DOHH2 (cell line): ENCODE measurements around the gene WBP4.

Experiments
- H3F3A ChIP-seq: fragments of 200-600 bp; sonication (generic), shearing (Covaris generic); 2 replicates; pipeline ENCODE4 v1.6.0; 2016; ENCODE audit warnings: antibody characterized with exemption, mild to moderate bottlenecking; ENCODE audit not compliant: control insufficient read depth, insufficient read depth
- H3K27ac ChIP-seq: fragments of 200-600 bp; sonication (generic); 2 replicates; pipeline ENCODE4 v1.5.1; 2014; ENCODE audit warnings: low read depth, mild to moderate bottlenecking, low read length, moderate library complexity
- H3K27me3 ChIP-seq: fragments of 200-600 bp; sonication (generic); 2 replicates; pipeline ENCODE4 v1.6.1; 2014; ENCODE audit warnings: mild to moderate bottlenecking, low read length, mixed read lengths; ENCODE audit not compliant: control insufficient read depth
- H3K36me3 ChIP-seq: fragments of 200-600 bp; sonication (generic); 2 replicates; pipeline ENCODE4 v1.6.1; 2014; ENCODE audit warnings: mild to moderate bottlenecking, low read length, moderate library complexity, mixed read lengths; ENCODE audit not compliant: control insufficient read depth
- H3K4me1 ChIP-seq: fragments of 200-600 bp; sonication (generic); 2 replicates; pipeline ENCODE4 v1.6.1; 2014; ENCODE audit warnings: mild to moderate bottlenecking, low read length, mixed read lengths; ENCODE audit not compliant: control insufficient read depth
- H3K4me2 ChIP-seq: fragments of 200-600 bp; sonication (generic); 2 replicates; pipeline ENCODE4 v1.6.0; 2014; ENCODE audit warnings: mild to moderate bottlenecking, low read length, moderate library complexity
- H3K4me3 ChIP-seq: fragments of 200-600 bp; sonication (generic); 2 replicates; pipeline ENCODE4 v1.5.1; 2014; ENCODE audit warnings: mild to moderate bottlenecking, low read length, mixed read lengths
- H3K79me2 ChIP-seq: fragments of 200-600 bp; sonication (generic); 2 replicates; pipeline ENCODE4 v1.6.1; 2014; ENCODE audit warnings: mild to moderate bottlenecking, low read length, mixed read lengths; ENCODE audit not compliant: control insufficient read depth
- H3K9me2 ChIP-seq: fragments of 200-600 bp; sonication (generic); replicated peaks from 2 replicates; pipeline ENCODE4 v1.6.1; 2014; ENCODE audit warnings: mild to moderate bottlenecking, low read length, mixed read lengths; ENCODE audit not compliant: control insufficient read depth
- H3K9me3 ChIP-seq: fragments of 200-600 bp; sonication (generic); 2 replicates; pipeline ENCODE4 v1.6.1; 2014; ENCODE audit warnings: antibody characterized with exemption, low read length, mixed read lengths; ENCODE audit not compliant: control insufficient read depth, insufficient read depth
- H4K20me1 ChIP-seq: fragments of 200-600 bp; sonication (generic); 2 replicates; pipeline ENCODE4 v1.6.0; 2014; ENCODE audit warnings: low read depth, mild to moderate bottlenecking, antibody characterized with exemption, low read length, moderate library complexity; ENCODE audit not compliant: control insufficient read depth, insufficient read depth
- EZH2phosphoT487 ChIP-seq: fragments of 200-600 bp; sonication (generic); IDR thresholded peaks from 2 replicates; pipeline ENCODE4 v1.6.1; 2017; ENCODE audit warnings: borderline replicate concordance, mild to moderate bottlenecking, antibody characterized with exemption, low read length, moderate library complexity, mixed read lengths
- TF ChIP-seq, protein P1 (sequence below): fragments of 200-600 bp; sonication (generic); IDR thresholded peaks from one replicate; pipeline ENCODE4 v1.5.1; 2014; ENCODE audit warnings: antibody characterized with exemption, mild to moderate bottlenecking, low read depth, low read length; ENCODE audit not compliant: poor library complexity, severe bottlenecking

Gene WBP4, protein sequence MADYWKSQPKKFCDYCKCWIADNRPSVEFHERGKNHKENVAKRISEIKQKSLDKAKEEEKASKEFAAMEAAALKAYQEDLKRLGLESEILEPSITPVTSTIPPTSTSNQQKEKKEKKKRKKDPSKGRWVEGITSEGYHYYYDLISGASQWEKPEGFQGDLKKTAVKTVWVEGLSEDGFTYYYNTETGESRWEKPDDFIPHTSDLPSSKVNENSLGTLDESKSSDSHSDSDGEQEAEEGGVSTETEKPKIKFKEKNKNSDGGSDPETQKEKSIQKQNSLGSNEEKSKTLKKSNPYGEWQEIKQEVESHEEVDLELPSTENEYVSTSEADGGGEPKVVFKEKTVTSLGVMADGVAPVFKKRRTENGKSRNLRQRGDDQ

DNA sequence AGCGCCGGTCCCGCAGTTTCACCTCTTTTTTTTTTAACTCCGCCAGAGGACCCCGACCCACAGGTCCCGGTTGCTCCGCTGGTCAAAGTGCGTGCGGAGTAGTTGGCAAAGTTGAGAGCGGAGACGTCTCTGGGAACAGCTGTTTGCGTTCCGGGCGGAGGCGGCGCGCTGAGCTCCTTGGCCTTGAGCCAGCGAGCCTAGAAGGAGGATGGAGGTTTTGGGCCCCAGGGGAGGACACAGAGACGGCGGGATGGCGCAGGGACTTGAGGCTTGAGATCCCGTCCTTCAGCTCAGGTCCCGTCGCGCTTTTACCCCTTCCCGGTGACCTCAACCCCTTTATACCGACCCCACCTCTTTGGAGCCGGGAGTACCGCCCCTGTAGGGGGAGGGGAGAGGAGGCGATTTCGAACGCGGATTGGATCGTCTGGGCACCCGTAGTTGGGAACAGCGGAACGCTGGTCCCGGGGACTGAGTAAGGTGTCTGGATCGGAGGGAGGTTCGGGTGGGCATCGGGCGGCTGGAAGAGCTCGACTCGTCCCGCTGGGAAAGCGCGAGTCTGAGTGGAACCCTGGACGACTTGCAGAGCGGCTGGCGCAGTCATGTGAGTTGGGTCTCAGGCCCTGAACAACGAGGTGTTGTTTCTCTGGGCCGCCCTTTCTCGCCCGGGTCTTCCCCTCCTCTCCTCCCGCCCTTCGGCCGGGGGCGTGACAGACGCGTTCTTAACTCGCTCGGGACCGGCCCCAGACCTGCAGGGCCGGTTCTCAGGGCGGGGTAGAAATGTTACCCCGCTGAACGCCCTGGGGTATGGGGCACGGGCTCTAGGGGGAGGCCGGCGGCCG is at the start of gene WBP4:
TSS of gene WBP4 (plus strand) at position 435 of the 839 bp plus-strand sequence. CDS start at position 600, 165 bp downstream.
- 0 out of 2 replicates have a peak, but pooled peaks cover 3% of the 10 kb centered on the region for H3F3A ChIP-seq
- peaks cover 30% of the 10 kb centered on the region for H3K36me3 ChIP-seq
- peaks cover 43% of the 10 kb centered on the region for H3K4me1 ChIP-seq
- no peaks in the 10 kb centered on the region for H4K20me1 ChIP-seq
- H3K9me3 ChIP-seq: no peaks in the 10 kb centered on the region
- H3K4me3 ChIP-seq: peak within 1 kb of the TSS; percentile 91
- peak within 1 kb of the TSS; percentile 79 for H3K27ac ChIP-seq
- H3K4me2 ChIP-seq: peak within 1 kb of the TSS; percentile 83
- TF ChIP-seq, protein P1, sequence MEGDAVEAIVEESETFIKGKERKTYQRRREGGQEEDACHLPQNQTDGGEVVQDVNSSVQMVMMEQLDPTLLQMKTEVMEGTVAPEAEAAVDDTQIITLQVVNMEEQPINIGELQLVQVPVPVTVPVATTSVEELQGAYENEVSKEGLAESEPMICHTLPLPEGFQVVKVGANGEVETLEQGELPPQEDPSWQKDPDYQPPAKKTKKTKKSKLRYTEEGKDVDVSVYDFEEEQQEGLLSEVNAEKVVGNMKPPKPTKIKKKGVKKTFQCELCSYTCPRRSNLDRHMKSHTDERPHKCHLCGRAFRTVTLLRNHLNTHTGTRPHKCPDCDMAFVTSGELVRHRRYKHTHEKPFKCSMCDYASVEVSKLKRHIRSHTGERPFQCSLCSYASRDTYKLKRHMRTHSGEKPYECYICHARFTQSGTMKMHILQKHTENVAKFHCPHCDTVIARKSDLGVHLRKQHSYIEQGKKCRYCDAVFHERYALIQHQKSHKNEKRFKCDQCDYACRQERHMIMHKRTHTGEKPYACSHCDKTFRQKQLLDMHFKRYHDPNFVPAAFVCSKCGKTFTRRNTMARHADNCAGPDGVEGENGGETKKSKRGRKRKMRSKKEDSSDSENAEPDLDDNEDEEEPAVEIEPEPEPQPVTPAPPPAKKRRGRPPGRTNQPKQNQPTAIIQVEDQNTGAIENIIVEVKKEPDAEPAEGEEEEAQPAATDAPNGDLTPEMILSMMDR: no peak
- TF ChIP-seq EZH2phosphoT487: no peak
- H3K9me2 ChIP-seq: no peaks in the 10 kb centered on the region
- H3K79me2 ChIP-seq: peaks cover 77% of the 10 kb centered on the region
- no peaks in the 10 kb centered on the region for H3K27me3 ChIP-seq

GRCh38 chr13:41012536-41012935 is 48.8 kb upstream of the WBP4 start:
- TF ChIP-seq EZH2phosphoT487: no peak
- TF ChIP-seq, protein P1: no peak
- peak overlapping the region; percentile 51 for H3K4me2 ChIP-seq
- H3K79me2 ChIP-seq: peaks cover 98% of the 10 kb centered on the region
- peak overlapping the region; percentile 95 for H3K27ac ChIP-seq
- no peaks in the 10 kb centered on the region; the same call in 1 of the 2 replicates for H4K20me1 ChIP-seq
- H3K36me3 ChIP-seq: peaks cover 80% of the 10 kb centered on the region
- peak overlapping the region; percentile 50 for H3K4me3 ChIP-seq
- no peaks in the 10 kb centered on the region for H3K27me3 ChIP-seq
- peaks cover 40% of the 10 kb centered on the region for H3F3A ChIP-seq
- H3K9me2 ChIP-seq: no peaks in the 10 kb centered on the region
- peaks cover 64% of the 10 kb centered on the region for H3K4me1 ChIP-seq
- no peaks in the 10 kb centered on the region for H3K9me3 ChIP-seq

- TF ChIP-seq, protein P1: no peak
- no peak for TF ChIP-seq EZH2phosphoT487
- H3K27ac ChIP-seq: peak overlapping the region; percentile 95
- H3K9me2 ChIP-seq: no peaks in the 10 kb centered on the region
- H4K20me1 ChIP-seq: no peaks in the 10 kb centered on the region; the same call in 1 of the 2 replicates
- peaks cover 79% of the 10 kb centered on the region for H3K36me3 ChIP-seq
- peak overlapping the region; percentile 82 for H3K4me2 ChIP-seq
- no peaks in the 10 kb centered on the region for H3K9me3 ChIP-seq
- H3K4me3 ChIP-seq: peak overlapping the region; percentile 77
- H3K79me2 ChIP-seq: peaks cover 98% of the 10 kb centered on the region
- no peaks in the 10 kb centered on the region for H3K27me3 ChIP-seq
- peaks cover 51% of the 10 kb centered on the region for H3K4me1 ChIP-seq
- peaks cover 30% of the 10 kb centered on the region for H3F3A ChIP-seq
These were observed 47.5 kb upstream of the WBP4 start for GRCh38 chr13:41013835-41014234.
